GM11168 (cell line): Measurements from ENCODE around the gene MARK3.
"Not testable (repeated sequence)": the region's sequence is repeated elsewhere in the genome, so short reads cannot be mapped to it uniquely, and the experiment has no call there.

Experiments used
- in situ Hi-C: fragments of 300-500 bp; cut with MboI; formaldehyde crosslinking; loops from one replicate; pipeline ENCODE4 v1.12.0; 2022; ENCODE audit warnings: low sequenced_read_pairs; ENCODE audit not compliant: unreplicated experiment

Gene MARK3

DNA sequence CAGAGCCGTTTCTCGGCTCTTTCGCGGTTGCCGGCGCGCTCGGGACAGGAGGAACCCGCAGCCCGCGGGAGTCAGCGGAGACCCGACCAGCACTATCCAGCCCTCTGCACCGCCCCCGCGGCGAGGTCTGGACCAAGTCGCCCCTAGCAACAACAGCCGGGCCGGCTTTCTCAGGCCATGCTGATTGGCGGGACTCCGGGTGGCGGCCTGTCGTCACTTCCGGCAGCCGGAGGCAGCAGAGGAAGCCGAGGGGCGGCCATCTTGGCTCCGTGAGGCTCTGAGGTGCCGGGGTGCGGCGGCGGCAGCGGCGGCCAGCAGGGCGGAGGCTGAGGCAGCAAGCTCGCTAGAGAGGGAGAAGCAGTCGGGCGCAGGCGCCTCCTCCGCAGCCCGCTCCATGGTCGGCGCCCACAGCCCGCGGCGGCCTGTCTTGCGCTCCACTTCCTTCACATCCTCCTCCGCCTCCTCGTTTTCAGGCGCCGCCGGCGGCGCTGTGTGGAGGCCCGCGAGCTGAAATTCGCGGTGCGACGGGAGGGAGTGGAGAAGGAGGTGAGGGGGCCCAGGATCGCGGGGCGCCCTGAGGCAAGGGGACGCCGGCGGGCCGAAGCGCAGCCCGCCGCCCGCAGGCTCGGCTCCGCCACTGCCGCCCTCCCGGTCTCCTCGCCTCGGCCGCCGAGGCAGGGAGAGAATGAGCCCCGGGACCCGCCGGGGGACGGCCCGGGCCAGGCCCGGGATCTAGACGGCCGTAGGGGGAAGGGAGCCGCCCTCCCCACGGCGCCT, at the start of gene MARK3:
TSS of gene MARK3 (plus strand) at position 264 of the 777 bp plus-strand sequence. CDS start 615 bp downstream, outside the sequence.
- in situ Hi-C loops = no loop called here

DNA sequence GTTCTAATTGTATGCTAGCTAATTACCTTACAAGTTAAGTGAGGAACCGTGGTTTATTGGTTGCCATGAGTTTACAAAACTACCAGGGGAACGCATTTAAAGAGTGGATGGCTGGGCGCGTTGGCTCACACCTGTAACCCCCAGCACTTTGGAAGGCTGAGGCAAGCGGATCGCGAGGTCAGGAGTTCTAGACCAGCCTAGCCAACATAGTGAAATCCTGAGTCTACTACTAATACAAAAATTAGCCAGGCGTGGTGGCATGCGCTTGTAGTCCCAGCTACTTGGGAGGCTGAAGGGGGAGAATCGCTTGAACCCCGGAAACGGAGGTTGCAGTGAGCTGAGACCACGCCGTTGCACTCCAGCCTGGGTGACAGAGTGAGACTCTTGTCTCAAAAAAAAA, 49.0 kb upstream of the MARK3 start:
- in situ Hi-C loops = no loop called here

DNA sequence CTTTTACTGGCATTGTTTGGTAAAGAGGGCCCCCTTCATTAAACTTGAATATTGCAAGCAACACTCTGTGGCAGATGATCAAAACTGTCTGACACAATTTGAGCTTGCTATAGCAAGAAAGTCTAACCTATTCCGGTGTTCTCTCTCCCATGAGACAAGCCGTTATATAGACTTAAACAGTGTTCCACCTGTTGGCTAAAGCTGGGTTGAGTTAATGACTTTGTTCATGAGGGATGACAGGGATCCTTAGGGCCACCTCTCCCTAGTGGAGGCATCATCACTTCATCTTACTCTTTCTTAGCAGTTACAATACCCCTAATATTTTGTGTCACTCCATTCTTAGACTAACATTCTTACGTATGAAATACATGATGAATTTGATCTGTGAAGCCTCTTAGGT, 47.4 kb upstream of the MARK3 start:
- in situ Hi-C loops = no loop called here

DNA sequence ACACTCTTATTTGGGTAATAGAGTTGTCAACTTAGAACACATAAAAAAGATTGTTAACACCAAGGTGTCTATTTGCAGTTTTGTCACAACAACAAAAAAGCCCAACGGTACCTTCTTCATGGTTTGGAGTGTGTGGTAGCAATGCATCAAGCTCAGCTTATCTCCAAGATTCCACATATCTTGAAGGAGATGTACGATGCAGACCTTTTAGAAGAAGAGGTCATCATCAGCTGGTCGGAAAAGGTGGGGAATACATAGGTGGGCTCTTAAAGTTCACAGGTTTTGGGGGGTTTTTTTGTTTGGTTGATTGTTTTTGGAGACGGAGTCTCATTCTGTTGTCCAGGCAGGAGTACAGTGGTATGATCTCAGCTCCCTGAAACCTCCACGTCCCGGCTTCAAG, 45.7 kb upstream of the MARK3 start:
- in situ Hi-C loops = no loop called here

DNA sequence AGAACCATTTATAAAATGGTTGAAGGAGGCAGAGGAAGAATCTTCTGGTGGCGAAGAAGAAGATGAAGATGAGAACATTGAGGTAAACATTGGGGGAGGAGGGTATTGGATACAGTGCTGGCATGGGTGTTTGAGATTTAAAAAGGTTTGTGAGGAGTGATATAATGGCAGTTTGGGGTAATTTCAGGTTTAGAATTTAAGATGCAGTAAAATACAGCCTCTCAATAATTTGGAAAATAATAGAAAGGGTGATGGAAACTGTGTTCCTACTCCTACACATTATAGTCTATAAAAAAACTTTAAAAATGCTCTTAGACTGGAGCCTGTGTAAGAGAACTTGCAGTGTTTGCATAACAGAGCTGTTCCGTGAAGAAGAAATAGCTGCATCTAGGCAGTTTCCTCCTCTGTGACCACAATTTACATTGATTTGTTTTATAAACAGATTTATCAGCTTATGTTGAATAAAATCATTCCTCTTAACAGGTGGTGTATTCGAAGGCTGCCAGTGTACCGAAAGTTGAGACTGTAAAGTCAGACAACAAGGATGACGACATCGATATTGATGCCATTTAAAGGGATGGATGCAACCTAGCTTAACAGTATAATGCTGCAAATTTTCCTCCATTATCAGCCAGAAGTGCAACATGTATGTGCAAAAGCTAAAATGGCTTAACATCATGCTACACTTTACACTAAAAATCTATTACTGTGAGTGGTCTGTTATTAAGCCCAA, 44.6 kb upstream of the MARK3 start:
- in situ Hi-C loops = no loop called here

DNA sequence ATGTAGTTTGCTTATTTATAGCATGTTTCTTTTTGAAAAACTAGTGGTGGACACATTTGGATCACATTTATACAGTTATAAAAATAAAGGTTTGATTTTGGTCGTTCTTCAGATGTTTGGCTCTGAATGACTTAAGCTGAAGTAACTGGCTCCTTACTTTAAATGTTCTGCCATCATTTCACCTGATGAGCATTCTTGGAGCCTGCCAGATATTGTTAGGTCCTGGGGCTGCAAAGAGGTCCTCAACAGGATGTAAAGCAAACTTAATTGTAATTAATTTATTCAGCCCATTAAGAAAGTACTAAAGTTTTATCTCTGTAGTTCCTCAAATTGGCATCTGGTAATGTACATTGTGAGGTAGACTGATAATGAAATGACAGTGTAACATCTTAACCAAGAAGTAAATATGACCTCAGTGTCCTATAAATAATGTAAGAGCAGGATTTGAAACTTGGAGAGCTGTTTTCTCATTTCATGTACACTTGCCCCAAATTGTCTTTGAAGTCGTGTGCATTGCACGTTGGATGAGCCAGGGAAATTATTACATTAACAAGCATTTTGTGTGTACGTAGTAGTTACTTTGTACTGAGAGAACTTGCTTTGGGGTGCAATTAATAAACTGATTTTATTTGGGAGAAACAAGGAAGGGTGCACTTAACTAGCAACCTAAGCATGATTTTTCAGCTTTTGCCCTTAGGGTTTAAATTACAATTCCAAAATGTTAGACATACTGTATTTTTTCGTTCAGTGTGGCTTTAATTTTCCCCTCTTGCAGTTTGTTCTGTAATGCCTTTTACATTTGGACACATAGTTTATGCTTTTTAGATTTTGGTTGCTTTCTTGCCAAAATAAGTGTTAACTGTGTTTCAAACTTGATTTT, 43.7 kb upstream of the MARK3 start:
- in situ Hi-C loops = no loop called here

DNA sequence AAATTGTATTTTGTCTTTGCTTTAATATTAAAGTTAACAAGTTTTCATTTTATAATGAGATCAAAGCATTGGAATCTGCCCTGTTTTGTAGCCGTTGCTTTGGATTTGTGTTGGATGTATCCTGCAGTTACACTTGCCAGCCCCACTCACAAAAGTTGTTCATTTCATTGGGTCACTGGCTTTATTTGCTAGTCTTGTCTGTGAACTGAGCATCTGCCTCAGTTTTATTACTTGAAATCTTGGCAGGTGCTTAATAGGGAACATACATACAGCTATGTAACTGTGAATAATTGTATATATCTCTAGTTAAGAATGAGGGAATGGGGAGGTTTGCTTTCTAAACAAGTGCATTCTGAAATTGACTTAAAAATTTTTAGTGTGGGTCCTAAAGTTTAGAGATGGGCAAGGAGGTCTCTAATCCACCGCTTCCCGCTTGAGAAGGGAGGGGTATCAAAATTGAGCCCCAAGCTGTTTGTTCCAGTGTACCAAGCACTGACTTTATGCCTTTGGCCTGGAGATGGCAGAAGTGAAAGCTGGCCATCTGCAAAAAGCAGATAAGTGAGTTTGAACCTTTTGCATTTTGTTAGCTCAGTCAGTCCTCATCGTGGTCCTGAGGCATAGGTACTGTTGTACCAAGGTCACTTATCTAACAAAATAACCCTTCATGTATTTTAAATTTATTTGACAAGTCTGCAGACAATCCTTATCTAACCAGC, 41.9 kb upstream of the MARK3 start:
- in situ Hi-C loops = no loop called here

DNA sequence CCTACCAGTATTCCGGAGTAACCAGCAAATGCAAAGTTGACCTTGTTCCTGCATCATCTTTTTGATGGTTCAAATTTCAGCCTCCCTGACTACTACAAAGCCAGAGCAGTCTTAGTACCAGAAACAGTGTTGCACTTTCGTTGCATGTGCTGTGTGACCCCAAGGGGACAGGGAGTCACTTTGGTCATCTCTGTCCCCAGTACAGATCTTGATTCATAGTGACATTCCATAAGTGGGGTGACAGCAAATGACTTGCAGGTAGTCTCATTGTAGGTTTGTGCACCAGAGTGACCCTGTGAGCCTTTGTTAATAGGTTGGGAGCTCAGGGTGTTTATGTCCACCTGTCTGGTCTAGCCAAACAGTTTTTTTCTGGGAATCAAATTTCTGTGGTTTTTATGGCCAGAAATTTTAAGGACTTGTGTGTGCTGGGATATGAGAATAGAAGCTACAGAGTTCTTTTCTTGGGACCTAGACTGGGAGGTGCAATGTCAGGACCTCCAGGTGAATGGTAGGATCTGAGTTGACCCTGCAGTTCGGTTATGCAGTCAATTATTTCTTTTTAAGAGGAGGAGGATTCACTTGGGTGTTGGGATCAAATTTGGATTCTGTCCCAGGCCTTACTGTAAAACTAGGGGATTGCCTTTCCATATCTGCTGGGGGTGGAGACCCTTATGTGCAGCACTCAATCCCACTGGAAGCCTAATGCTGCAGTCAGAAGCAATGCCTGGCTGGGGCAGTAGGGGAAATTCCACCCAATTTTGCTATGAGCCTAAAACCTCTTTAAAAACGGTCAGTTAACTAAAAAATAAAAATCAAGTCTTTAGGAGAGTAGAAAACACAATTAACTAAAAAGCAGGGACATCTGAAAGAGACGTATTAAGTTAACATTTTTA, 41.1 kb upstream of the MARK3 start:
- in situ Hi-C loops = no loop called here

DNA sequence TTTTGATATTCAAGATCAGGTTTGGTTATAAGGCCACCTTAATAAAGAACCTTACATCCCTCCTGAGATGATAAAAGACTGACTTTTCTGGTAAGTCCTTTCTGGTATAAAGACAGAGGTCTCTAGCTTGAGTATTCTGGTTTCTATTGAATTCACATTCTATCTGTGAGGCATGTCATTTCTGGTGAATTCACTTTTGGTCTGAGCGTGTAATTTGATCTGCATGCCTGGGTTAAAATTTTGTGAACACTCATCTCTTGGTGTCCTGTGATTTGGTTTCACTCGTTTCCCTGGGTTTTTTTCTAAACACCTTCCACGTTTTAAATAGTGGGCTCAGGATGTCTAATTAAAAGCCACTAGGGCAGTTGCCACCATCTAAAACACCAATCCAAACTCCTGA, 38.9 kb upstream of the MARK3 start:
- in situ Hi-C loops = no loop called here

DNA sequence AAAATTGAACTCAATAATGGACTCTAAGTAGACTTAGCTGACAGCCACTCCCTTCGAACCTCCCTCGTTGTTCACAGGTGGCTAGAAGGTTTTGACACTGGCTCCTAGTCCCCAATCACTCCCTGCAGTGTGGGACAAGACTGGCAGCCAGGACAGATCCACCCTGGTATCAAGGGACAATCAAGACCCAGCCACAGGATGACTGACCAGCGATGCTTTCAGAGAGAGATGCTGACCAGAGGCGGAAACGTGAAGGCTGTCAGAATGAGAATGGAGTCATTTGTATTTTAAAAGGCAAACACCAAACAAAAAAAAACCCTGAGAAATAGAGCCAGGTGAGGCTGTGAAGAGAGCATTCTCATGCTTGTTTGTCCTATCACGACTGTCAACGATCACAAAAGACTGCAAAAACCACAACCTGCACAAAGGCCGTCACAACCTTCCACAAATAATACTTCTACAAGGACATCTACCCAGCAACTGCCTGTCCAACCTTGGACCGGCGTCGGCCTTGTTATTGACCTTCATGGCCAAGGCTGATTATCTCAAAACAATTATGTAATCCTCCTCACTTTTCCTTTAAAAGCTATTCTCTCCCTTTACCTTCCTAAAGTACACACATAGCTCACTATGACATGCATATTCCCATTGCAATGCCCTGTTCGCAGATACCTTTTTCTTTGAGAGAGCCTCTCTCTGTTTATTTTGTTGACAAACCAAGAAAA, 38.0 kb upstream of the MARK3 start:
- in situ Hi-C loops = no loop called here

DNA sequence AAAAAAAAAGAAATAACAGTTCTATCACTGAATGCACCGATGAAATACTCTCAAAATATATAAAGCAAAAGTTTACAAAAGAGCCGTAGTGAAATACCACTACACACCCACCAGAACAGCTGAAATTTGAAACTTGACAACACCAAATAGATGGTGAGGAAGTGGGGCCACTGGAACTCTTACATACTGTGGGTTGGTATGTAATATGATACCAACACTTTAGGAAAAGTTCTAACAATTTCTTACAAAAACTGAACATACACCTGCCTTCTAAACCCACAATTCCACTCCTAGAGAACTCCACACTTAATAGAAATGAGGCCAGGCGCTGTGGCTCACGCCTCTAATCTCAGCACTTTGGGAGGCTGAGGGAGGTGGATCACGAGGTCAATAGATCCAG, 37.1 kb upstream of the MARK3 start:
- in situ Hi-C loops = no loop called here

DNA sequence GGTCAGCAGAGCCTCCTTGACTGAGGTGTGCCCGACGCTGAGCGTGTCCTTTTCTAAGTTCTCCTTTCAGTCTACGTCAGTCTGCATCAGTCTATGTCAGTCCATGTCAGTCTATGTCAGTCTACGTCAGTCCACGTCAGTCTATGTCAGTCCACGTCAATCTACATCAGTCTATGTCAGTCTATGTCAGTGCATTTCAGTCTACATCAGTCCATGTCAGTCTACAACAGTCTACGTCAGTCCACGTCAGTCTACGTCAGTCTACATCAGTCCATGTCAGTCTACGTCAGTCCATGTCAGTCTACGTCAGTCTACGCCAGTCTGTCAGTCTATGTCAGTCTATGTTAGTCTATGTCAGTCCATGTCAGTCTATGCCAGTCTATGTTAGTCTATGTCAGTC, 35.2 kb upstream of the MARK3 start:
- in situ Hi-C loops = no loop called here

DNA sequence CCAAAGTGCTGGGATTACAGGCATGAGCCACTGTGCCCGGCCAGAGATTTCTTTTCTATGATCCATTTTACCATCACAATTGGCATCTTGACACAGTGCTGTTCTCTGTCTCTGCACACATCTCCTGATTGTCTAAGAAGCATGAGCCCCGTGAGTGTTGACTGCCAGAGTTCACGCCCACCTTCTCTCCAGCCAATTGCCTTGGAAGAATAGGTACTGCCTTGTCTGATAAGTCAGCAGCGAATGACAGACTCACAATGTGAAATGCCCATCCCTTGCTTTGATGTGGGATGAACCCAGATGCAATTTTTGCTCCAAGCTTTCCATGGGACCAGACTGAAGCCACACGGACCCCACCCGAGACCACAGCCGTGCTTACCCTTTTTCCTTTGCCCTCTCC, 31.9 kb upstream of the MARK3 start:
- in situ Hi-C loops = no loop called here

DNA sequence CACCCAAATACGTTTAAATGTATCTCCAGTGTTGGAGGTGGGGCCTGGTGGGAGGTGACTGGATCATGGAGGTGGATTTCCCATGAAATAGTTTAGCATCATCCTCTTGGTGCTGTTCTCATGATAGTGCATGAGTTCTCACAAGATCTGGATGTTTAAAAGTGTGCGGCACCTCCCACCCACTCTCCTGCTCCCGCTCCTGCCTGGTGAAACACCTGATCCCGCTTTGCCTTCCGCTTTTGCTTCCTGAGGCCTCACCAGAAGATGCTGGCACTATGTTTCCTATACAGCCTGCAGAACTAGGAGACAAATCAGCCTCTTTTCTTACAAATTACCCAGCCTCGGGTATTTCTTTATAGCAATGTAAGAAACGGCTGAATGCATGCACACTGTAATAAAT, 31.1 kb upstream of the MARK3 start:
- in situ Hi-C loops = no loop called here

DNA sequence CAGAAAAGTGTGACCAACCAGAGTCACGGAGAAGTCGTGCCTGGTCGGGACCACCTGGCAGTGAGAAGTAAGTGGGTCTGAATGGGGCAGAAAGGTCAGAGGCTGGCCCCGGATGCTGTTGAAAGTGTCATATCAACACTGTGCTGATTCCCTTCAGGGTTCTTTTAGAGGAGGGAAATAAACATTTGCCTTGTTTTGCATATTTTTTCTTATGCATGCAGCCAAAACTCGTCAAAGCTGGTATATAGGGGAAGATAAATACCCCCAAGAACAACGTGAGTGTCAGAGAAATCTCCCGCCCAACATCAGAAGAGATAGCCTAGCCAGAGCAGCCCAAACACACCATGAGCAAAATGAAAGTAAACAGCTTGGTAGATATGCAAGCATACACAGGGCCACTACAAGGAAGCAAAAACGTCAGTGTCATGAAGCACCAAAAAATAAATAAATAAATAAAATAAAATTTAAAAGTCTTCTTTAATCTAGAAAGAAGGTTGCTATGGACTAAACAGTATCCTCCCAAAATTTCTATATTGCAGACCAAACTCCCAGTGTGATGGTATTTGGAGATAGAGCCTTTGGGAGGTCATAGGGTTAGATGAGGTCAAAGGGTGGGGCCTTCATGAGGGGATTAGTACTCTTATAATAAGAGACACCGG, 29.1 kb upstream of the MARK3 start:
- in situ Hi-C loops = no loop called here

DNA sequence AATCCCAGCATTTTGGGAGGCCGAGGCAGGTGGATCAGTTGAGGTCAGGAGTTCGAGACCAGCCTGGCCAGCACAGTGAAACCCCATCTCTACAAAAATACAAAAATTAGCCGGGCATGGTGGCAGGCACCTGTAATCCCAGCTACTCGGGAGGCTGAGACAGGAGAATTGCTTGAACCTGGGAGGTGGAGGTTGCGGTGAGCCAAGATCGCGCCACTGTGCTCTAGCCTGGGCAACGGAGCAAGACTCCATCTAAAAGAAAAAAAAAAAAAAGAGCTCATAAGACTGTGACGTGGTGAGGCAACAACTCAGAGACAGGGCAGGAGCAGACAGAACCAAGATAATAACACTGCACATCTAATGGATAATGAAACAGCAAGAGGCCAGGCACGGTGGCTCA, 27.7 kb upstream of the MARK3 start:
- in situ Hi-C loops = not testable (repeated sequence)

DNA sequence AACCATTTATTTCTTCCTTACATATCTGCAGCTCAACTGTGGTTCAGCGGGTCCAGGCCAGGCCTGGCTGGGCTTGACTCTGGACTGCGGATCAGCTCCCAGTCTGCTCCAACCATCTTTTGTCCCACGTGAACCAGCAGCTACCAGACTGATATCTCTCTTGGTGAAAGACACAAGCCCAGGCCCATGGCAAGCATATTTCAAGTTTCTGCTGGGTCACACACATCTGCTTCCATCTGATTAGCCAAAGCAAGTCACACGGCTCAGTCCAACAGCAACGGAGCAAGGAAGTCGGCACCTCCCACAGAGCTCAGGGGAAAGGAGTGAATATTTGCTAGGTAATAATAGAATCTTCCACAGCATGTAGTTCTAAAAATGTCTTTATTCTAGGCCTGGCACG, 24.7 kb upstream of the MARK3 start:
- in situ Hi-C loops = no loop called here

DNA sequence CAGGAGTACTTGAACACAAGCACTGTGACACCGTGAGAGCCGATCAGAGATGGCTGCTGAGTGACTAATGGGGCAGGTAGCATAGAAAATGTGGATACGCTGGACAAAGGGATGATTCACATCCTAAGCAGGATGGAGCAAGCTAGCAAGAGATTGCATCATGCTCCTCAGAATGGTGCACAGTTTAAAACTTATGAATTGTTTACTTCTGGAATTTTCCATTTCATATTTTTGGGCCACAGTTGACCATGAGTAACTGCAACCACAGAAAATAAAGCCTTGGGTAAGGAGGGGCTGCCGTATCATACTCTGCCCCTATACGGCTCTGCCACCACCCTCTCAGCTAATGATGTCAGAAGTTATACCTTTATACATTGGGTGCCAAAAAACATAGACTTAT, 23.3 kb upstream of the MARK3 start:
- in situ Hi-C loops = no loop called here
